T1000 (cell line): ENCODE results near the gene IGFBP3.

Experiments used
- DNase-seq: peaks from one replicate; lab custom pipeline; 2025; ENCODE audit warnings: mixed read lengths; lab: John Stamatoyannopoulos, UW

IGFBP3 gene

DNA sequence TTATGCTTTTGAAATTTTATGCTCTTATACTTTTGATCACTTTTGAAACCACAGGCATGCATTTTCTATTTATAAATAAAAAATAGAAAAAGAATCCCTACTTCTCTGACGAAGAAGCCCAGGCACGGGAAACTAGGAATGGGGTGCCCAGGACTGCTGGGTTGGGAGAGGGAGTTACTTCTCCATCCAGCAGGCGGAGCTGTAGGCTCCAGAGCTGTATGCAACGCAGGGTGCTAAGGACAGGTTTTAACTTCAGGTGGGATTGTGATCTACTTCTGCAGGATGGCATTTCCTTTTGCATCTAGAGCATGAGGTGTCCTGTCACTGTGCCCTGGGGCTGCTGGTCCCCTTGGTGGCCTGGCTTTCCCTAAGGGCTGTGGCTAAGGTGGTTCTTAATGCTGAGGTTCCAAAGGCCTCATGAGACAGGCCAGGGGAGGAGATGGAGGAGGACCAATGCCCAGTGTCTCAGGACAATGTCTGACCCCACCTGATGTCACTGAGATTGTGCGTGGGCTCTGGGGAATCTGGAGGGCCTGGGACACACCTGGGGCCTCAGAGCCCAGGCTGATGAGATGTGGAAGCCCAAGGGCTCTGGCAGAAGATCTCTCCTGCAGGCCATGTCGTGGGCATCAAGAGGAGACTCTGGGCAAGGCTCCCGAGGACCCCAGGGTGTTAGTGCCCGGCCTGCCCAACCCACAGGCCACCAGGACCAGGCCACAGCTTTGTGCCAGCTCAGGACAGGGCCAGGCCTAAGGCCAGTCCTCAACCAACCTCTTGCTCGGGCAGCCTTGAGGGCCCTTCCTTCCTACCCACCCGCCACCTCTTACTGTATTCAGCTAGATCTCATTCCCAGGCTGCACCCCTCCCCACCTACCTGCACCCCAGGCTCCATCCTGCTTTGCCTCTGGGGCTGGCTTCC is 48.7 kb downstream of the IGFBP3 start:
- no peak for DNase-seq

DNA sequence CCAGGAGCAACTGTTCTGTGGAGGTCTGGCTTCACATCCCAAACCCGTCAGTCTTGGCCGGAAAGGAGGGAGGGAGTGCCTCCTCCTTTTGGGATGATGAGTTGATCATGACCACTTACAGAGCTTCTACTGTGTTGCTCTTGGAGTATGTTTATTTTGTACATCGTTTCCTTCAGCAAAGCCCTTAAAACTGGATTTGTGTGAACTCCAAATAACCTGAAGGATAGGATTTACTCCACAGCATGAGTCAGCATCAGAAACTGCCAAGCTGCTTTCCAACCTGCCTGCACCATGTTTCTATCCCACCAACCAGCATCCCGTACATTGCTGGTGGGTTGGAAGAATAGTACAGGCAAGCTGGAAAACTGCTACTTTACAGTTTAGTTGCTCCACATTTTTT is 51.6 kb downstream of the IGFBP3 start:
- DNase-seq, result no peak

- DNase-seq, result no peak
These were observed 53.6 kb downstream of the IGFBP3 start for GRCh38 chr7:45867471-45867870.

DNA sequence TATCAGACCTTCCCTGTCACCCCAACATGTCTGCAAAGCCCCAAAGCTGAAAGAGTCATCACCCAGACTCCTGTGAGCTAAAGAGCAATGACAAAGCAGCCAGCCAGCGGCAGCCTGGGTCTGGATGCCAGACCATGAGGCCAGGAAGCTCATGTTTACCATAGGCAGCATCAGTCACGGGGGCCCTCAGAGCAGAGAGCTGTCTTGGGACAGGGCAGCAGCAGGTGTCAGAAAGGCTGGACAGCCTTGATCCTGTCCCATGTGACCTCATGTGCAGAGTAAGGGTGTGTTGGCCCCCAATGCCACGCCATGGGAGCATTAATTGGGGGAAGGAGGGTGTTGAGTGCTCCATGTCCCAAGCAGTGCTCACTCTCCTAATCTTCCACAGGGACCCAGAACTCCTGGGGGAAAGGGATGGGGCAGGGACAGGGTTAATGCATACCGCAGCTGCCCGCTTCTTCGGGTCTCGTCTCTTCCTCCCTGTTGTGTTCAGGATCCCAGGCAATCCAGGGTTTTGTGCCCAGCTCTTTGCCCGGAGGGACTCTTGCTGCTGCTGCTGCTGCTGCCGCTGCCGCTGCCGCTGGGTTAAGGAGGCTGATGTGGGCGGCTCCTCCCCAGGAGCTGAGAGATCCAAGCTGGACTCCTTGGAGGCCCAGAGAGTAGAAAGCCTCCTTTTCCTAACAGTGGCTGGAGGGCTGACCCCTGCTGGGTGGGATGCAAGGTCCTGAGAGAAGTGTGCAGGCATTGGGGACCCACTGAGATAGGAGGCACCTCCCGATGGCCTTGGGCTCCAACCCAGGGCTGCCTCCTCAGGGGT is 55.3 kb downstream of the IGFBP3 start:
- no peak for DNase-seq

- no peak for DNase-seq
These were observed 57.4 kb downstream of the IGFBP3 start for GRCh38 chr7:45863715-45864114.
